ENCODE measurements around the gene CCDC88B. TPM values are rescaled to one million over a fixed set of nuclear protein-coding genes. Genes with fewer than 3 reads are reported as not detected.

The CCDC88B gene
- total RNA-seq, 1 experiment from 2014 or later = 11.2 TPM

DNA sequence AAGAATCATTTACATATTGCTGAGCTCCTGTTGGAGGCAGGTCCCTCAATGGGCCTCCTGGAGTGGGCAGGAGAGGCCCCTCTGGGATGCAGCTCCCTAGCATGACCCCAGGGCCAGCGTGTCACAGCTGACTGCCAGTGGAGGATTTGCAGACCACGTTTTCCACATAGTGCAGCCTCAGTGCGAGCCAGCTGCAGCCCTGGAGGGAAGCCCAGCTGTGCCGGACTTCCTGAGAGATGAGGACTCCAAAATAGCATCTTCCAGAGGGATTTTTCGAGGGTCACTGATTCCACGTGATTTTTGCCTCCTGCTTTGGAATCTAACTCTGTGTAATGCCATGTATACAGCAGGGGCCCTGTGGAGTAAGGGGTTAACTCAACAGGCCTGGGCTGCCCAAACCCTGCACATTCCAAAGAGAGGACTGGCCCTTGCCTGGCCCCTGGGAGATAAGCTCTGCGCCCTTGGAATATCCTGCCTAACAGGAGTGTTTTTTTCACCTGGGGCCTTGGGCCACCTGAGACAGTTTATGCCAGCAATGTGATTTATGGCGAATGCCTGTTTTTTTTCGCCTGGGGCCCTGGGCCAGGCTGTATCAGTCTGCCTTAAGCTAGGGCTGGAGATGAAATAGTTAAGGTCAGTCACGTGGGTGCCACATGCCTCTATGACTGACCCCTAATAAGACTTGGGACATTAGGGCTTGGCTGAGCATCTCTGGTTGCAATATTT lies 66.4 kb downstream of the CCDC88B start:
- Mint-ChIP-seq H3K9me3 (peaks cover 4 to 9% of the 10 kb centered on the region in 2 experiments; a peak in 4 of 5 replicates), H3K27ac (no peak overlapping the region), H3K4me1 (peaks cover 20 to 36% of the 10 kb centered on the region in 2 experiments), H3K36me3 (ENCODE audit: insufficient read depth in 1 of 3, low read depth in 3 of 3) (peaks cover 0 to 6% (median 0%) of the 10 kb centered on the region in 3 experiments; a peak in 3 of 7 replicates), H3K4me3 (no peak overlapping the region), H3K27me3 (ENCODE audit: low read depth) (peaks cover 27% of the 10 kb centered on the region)
- Histone ChIP-seq H4K20me1 (ENCODE audit: control insufficient read depth, insufficient read depth, insufficient read length) (no peaks in the 10 kb centered on the region), H3K23ac (ENCODE audit: insufficient read length, low read depth, low read length) (no peak overlapping the region), H2BK12ac (ENCODE audit: insufficient read length, low read depth, low read length) (no peak overlapping the region), H3K56ac (ENCODE audit: insufficient read length, low read depth, low read length) (no peak overlapping the region), H4K8ac (replicated peaks; ENCODE audit: insufficient read length, low read depth, low read length) (no peak overlapping the region), H3T11ph (ENCODE audit: low read length) (no peak overlapping the region), H3K4me2 (ENCODE audit: insufficient read depth, insufficient read length, low read length) (no peak overlapping the region), H2BK5ac (ENCODE audit: insufficient read length, low read length) (no peak overlapping the region), H2BK20ac (ENCODE audit: low read depth, low read length, poor library complexity, severe bottlenecking) (no peak overlapping the region), H3K27ac (ENCODE audit: insufficient read length, low read depth, low read length) (no peak overlapping the region), H3K79me2 (ENCODE audit: insufficient read depth, low read length) (no peaks in the 10 kb centered on the region), H2BK15ac (ENCODE audit: low read depth, low read length) (no peak overlapping the region; the same call in 1 of the 2 replicates), H2AK5ac (ENCODE audit: insufficient read length, low read length) (no peak overlapping the region), H3K14ac (ENCODE audit: insufficient read depth, low read length) (no peak overlapping the region), H3K9me3 (ENCODE audit: control insufficient read depth, low read depth, low read length) (no peaks in the 10 kb centered on the region), H4K5ac (ENCODE audit: insufficient read length, low read depth, low read length) (no peak overlapping the region), H4K91ac (ENCODE audit: insufficient read length, low read depth, low read length) (no peak overlapping the region), H3K79me1 (ENCODE audit: insufficient read depth, low read depth, low read length, poor library complexity, severe bottlenecking) (no peaks in the 10 kb centered on the region), H3K18ac (ENCODE audit: insufficient read length, low read depth, low read length) (no peak overlapping the region), H3K27me3 (ENCODE audit: insufficient read depth, low read length) (no peaks in the 10 kb centered on the region; the same call in 1 of the 2 replicates), H3K4me1 (ENCODE audit: insufficient read depth, low read length) (no peaks in the 10 kb centered on the region; the same call in 1 of the 2 replicates), H2AFZ (ENCODE audit: low read length) (no peak overlapping the region), H3K9ac (ENCODE audit: extremely low read depth, insufficient read length, low read length) (no peak overlapping the region), H3K4ac (ENCODE audit: low read depth, low read length) (no peak overlapping the region), H3K23me2 (ENCODE audit: insufficient read length, low read depth, low read length, poor library complexity, severe bottlenecking) (no peaks in the 10 kb centered on the region), H2BK120ac (ENCODE audit: low read depth, low read length, poor library complexity, severe bottlenecking) (no peak overlapping the region)
- no peak for DNase-seq
- no CpG with 5 or more reads among the region's 10 CpGs for WGBS (ENCODE audit: extremely low coverage, insufficient read length, low lambda C conversion rate)
- TF ChIP-seq, protein P1, sequence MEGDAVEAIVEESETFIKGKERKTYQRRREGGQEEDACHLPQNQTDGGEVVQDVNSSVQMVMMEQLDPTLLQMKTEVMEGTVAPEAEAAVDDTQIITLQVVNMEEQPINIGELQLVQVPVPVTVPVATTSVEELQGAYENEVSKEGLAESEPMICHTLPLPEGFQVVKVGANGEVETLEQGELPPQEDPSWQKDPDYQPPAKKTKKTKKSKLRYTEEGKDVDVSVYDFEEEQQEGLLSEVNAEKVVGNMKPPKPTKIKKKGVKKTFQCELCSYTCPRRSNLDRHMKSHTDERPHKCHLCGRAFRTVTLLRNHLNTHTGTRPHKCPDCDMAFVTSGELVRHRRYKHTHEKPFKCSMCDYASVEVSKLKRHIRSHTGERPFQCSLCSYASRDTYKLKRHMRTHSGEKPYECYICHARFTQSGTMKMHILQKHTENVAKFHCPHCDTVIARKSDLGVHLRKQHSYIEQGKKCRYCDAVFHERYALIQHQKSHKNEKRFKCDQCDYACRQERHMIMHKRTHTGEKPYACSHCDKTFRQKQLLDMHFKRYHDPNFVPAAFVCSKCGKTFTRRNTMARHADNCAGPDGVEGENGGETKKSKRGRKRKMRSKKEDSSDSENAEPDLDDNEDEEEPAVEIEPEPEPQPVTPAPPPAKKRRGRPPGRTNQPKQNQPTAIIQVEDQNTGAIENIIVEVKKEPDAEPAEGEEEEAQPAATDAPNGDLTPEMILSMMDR (conservative IDR thresholded peaks at IDR 0.05) = no peak

Small RNAs within 50 kb of the gene (microRNA-seq; reads per million reads assigned to microRNA genes)
- gene MIR1237 (ENCODE audit: borderline microRNAs expressed) (not detected), gene MIR7155 (ENCODE audit: borderline microRNAs expressed) (not detected)

Other genes with a start within 250 kb of the CCDC88B start
- 18.3 and 21.2 TPM in 2 replicates for gene MACROD1, start 174.1 kb upstream of the CCDC88B start, total RNA-seq (2021)
- gene STIP1, start 154.0 kb upstream of the CCDC88B start, total RNA-seq (2021) = 331 and 338 TPM in 2 replicates
- 6.6 and 10.6 TPM in 2 replicates for gene FERMT3, start 133.5 kb upstream of the CCDC88B start, total RNA-seq (2021)
- gene TRPT1, start 114.0 kb upstream of the CCDC88B start, total RNA-seq (2021) = 31.5 and 33.6 TPM in 2 replicates
- 39.6 and 45.8 TPM in 2 replicates for gene NUDT22, start 113.9 kb upstream of the CCDC88B start, total RNA-seq (2021)
- 21.0 and 24.2 TPM in 2 replicates for gene DNAJC4, start 109.7 kb upstream of the CCDC88B start, total RNA-seq (2021)
- 57.1 and 57.7 TPM in 2 replicates for gene VEGFB, start 105.6 kb upstream of the CCDC88B start, total RNA-seq (2021)
- 36.5 and 41.0 TPM in 2 replicates for gene FKBP2, start 99.1 kb upstream of the CCDC88B start, total RNA-seq (2021)
- 358 and 363 TPM in 2 replicates for gene PPP1R14B, start 93.3 kb upstream of the CCDC88B start, total RNA-seq (2021)
- 79.3 and 80.2 TPM in 2 replicates for gene PLCB3, start 88.7 kb upstream of the CCDC88B start, total RNA-seq (2021)
- gene BAD, start 55.5 kb upstream of the CCDC88B start, total RNA-seq (2021) = 23.3 and 25.0 TPM in 2 replicates
- 39.6 and 49.7 TPM in 2 replicates for gene GPR137, start 54.4 kb upstream of the CCDC88B start, total RNA-seq (2021)
- 0.28 and 0.31 TPM in 2 replicates for gene KCNK4, start 48.9 kb upstream of the CCDC88B start, total RNA-seq (2021)
- 0.92 and 1.3 TPM in 2 replicates for gene CATSPERZ, start 39.8 kb upstream of the CCDC88B start, total RNA-seq (2021)
- gene ESRRA, start 34.7 kb upstream of the CCDC88B start, total RNA-seq (2021) = 42.3 and 44.0 TPM in 2 replicates
- gene TRMT112, start 22.6 kb upstream of the CCDC88B start, total RNA-seq (2021) = 315 and 341 TPM in 2 replicates
- gene PRDX5, start 22.1 kb upstream of the CCDC88B start, total RNA-seq (2021) = 225 and 228 TPM in 2 replicates
- 10.8 and 11.1 TPM in 2 replicates for gene RPS6KA4, start 19.0 kb downstream of the CCDC88B start, total RNA-seq (2021)
- gene SLC22A11, start 215.7 kb downstream of the CCDC88B start, total RNA-seq (2021) = not detected in 2 replicates

All from H9 (cell line).